Activated naive CD4-positive, alpha-beta T cell treated with anti-CD3 and anti-CD28 coated beads, Interleukin-2, amount 50 U/mL, for 24 hours (primary cell): ENCODE results near the gene ACACB.

Experiments used
- H3K27ac Mint-ChIP-seq: one replicate; pipeline ENCODE4 v1.8.0; 2021; ENCODE audit warnings: mild to moderate bottlenecking, mixed read lengths
- H3K27me3 Mint-ChIP-seq: one replicate; pipeline ENCODE4 v1.8.0; 2021; ENCODE audit warnings: mixed read lengths
- H3K36me3 Mint-ChIP-seq: one replicate; pipeline ENCODE4 v1.8.0; 2021; ENCODE audit warnings: mixed read lengths
- H3K4me1 Mint-ChIP-seq: one replicate; pipeline ENCODE4 v1.8.0; 2021; ENCODE audit warnings: mixed read lengths
- H3K4me3 Mint-ChIP-seq: one replicate; pipeline ENCODE4 v1.8.0; 2021; ENCODE audit warnings: mild to moderate bottlenecking, mixed read lengths
- H3K9me3 Mint-ChIP-seq: one replicate; pipeline ENCODE4 v1.8.0; 2021; ENCODE audit warnings: mixed read lengths

ACACB gene

DNA sequence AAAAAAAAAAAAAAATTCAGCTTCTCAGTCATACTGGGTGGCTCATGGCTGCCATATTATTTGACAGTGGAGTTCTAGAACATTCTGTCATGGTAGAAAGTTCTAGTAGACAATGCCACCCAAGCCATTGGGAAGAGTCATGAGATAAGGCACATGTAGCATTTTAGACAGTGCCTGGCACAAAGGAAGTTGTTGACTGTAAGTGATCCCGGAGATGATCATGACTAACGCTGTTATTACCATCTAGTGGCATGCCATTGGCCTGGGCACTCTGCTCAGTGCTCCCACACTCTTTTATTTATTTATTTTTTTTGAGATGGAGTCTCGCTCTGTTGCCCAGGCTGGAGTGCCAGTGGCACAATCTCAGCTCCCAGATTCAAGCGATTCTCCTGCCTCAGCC, 112.3 kb downstream of the ACACB start:
- Mint-ChIP-seq H3K27ac (no peak overlapping the region), H3K27me3 (no peaks in the 10 kb centered on the region), H3K9me3 (no peaks in the 10 kb centered on the region), H3K36me3 (peaks cover 7% of the 10 kb centered on the region), H3K4me1 (no peaks in the 10 kb centered on the region), H3K4me3 (no peak overlapping the region)

DNA sequence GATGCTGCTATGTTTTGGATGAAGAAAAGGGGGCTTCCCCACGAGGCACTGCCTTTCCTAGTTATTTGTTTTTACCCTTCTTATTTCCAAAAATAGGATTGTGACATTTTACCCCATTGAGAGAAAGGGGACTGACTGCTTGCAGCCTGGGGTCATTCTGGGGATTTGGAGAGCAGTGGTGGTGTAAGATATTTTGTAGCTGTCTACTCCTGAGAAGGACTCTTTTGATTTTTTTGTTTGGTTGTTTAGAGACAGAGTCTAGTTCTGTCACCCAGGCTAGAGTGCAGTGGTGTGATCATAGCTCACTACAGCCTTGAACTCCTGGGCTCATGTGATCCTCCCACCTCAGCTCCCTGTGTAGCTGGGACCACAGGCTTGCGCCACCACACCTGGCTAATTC, 113.8 kb downstream of the ACACB start:
- no peaks in the 10 kb centered on the region for H3K4me1 Mint-ChIP-seq
- H3K9me3 Mint-ChIP-seq = no peaks in the 10 kb centered on the region
- H3K4me3 Mint-ChIP-seq = no peak overlapping the region
- H3K36me3 Mint-ChIP-seq = peaks cover 2% of the 10 kb centered on the region
- no peaks in the 10 kb centered on the region for H3K27me3 Mint-ChIP-seq
- H3K27ac Mint-ChIP-seq = no peak overlapping the region

DNA sequence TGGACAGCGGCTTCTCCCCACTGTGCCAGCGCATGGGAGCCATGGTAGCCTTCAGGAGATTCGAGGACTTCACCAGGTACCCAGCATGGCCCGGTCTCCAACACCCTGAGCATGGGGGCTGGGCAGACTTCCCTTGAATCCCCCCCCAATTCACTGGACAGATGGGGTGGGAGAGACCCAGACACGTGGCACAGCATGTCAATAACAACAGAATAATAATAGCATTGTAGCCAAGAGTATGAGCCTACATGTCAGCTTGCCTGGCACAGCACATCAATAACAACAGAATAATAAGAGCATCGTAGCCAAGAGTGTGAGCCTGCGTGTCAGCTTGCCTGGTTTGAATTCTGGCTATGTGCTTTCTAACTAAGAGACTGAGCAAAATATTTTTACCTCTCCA, 116.3 kb downstream of the ACACB start:
- no peaks in the 10 kb centered on the region for H3K27me3 Mint-ChIP-seq
- no peak overlapping the region for H3K4me3 Mint-ChIP-seq
- H3K4me1 Mint-ChIP-seq = no peaks in the 10 kb centered on the region
- peaks cover 10% of the 10 kb centered on the region for H3K36me3 Mint-ChIP-seq
- H3K9me3 Mint-ChIP-seq = no peaks in the 10 kb centered on the region
- H3K27ac Mint-ChIP-seq = peak overlapping the region; percentile 41

GRCh38 chr12:109234012-109234411, 117.6 kb downstream of the ACACB start:
- Mint-ChIP-seq H3K9me3 (no peaks in the 10 kb centered on the region), H3K36me3 (peaks cover 10% of the 10 kb centered on the region), H3K4me1 (no peaks in the 10 kb centered on the region), H3K4me3 (no peak overlapping the region), H3K27me3 (no peaks in the 10 kb centered on the region), H3K27ac (no peak overlapping the region)

DNA sequence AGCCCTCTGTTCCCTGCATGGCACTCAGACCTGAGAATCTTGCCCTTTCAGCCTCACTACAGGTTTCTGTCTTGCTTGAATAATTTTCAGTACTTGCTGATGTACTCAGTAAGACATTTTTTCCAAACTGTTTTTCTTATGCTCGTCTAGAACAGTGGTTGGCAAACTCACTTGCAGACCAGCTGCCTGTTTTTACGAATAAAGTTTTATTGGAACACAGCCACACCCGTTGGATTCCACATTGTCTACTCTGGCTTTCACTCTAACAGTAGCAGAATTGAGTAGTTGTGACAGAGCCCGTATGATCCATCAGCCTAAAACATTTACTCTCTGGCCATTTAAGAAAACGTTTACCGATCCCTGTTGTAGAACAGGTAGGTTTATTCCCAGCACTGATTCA, 119.9 kb downstream of the ACACB start:
- no peak overlapping the region for H3K4me3 Mint-ChIP-seq
- H3K9me3 Mint-ChIP-seq = no peaks in the 10 kb centered on the region
- no peaks in the 10 kb centered on the region for H3K4me1 Mint-ChIP-seq
- H3K27ac Mint-ChIP-seq = no peak overlapping the region
- H3K36me3 Mint-ChIP-seq = peaks cover 10% of the 10 kb centered on the region
- no peaks in the 10 kb centered on the region for H3K27me3 Mint-ChIP-seq

DNA sequence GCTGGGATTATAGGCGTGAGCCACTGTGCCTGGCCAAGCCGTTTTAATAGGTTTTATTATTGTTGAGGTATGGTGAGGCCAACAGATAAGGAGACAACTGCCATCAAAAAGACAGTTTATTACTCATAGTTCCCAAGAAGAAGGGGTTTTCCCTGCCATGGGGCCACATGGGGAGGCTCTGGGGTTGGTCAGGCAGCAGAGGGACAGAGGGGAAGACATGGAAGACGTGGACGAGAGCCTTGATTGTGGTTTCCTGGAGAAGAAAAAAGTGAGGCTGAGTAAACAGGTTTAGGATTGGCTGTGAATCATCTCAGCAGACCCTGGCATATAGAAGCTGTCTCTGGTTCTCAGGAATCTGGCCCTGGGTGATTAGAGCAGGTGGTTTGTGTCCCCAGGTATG, 122.8 kb downstream of the ACACB start:
- peaks cover 15% of the 10 kb centered on the region for H3K36me3 Mint-ChIP-seq

GRCh38 chr12:109239691-109240090, 123.3 kb downstream of the ACACB start:
- H3K4me3 Mint-ChIP-seq = no peak overlapping the region
- H3K9me3 Mint-ChIP-seq = no peaks in the 10 kb centered on the region
- no peaks in the 10 kb centered on the region for H3K4me1 Mint-ChIP-seq
- H3K27ac Mint-ChIP-seq = no peak overlapping the region
- no peaks in the 10 kb centered on the region for H3K27me3 Mint-ChIP-seq
- peaks cover 13% of the 10 kb centered on the region for H3K36me3 Mint-ChIP-seq

More for the DNA sequence above, 122.8 kb downstream of the ACACB start:
- Mint-ChIP-seq H3K4me1 (no peaks in the 10 kb centered on the region), H3K27ac (no peak overlapping the region), H3K4me3 (no peak overlapping the region), H3K9me3 (no peaks in the 10 kb centered on the region), H3K27me3 (no peaks in the 10 kb centered on the region)

GRCh38 chr12:109240365-109240764, 124.0 kb downstream of the ACACB start:
- Mint-ChIP-seq H3K27me3 (no peaks in the 10 kb centered on the region), H3K9me3 (no peaks in the 10 kb centered on the region), H3K27ac (no peak overlapping the region), H3K4me3 (no peak overlapping the region), H3K4me1 (no peaks in the 10 kb centered on the region), H3K36me3 (peaks cover 13% of the 10 kb centered on the region)

DNA sequence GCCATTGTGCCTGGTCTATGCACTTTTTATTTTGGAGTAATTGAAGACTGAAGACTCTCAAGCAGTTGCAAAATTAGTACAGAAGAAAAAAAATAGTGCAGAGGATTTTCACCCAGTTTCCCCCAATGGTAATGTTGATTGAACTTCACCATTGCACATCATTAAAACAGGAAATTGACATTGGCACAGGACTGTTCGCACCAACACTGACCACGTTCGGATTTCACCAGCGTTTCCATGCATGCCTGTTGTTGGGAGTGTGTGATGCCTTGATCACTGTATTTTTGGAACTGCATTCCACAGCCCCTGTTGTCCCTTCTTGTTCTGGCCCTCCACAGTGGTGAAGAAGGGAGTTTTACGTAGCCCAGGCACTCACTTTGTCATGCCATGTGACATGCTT, 125.5 kb downstream of the ACACB start:
- Mint-ChIP-seq H3K9me3 (no peaks in the 10 kb centered on the region), H3K4me3 (no peak overlapping the region), H3K27ac (no peak overlapping the region), H3K4me1 (no peaks in the 10 kb centered on the region), H3K36me3 (peaks cover 11% of the 10 kb centered on the region), H3K27me3 (no peaks in the 10 kb centered on the region)

DNA sequence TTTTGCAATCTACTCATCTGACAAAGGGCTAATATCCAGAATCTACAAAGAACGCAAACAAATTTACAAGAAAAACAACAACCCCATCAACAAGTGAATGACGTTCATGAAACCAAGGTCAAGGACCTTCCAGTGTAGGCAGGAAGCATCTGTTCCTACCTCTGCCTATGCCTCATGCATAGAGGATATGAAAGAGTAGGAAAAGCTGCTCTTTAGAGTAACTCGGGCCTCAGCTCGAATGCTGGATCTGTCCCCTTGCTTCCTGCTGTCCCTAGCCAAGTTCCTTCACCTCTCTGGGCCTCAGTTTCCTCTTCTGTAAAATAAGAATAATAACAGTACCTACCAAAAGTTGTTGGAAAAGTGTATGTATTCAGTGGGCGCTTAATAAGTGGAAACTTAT, 127.7 kb downstream of the ACACB start:
- Mint-ChIP-seq H3K27me3 (no peaks in the 10 kb centered on the region), H3K27ac (no peak overlapping the region), H3K9me3 (no peaks in the 10 kb centered on the region), H3K4me1 (no peaks in the 10 kb centered on the region), H3K36me3 (peaks cover 7% of the 10 kb centered on the region), H3K4me3 (no peak overlapping the region)

- H3K4me1 Mint-ChIP-seq = no peaks in the 10 kb centered on the region
- no peak overlapping the region for H3K4me3 Mint-ChIP-seq
- H3K27ac Mint-ChIP-seq = no peak overlapping the region
- H3K36me3 Mint-ChIP-seq = peaks cover 8% of the 10 kb centered on the region
- H3K9me3 Mint-ChIP-seq = no peaks in the 10 kb centered on the region
- no peaks in the 10 kb centered on the region for H3K27me3 Mint-ChIP-seq
Observed at GRCh38 chr12:109246221-109246620, 129.8 kb downstream of the ACACB start.

- Mint-ChIP-seq H3K27me3 (no peaks in the 10 kb centered on the region), H3K4me1 (no peaks in the 10 kb centered on the region), H3K27ac (no peak overlapping the region), H3K36me3 (peaks cover 11% of the 10 kb centered on the region), H3K9me3 (no peaks in the 10 kb centered on the region), H3K4me3 (no peak overlapping the region)
Observed at GRCh38 chr12:109247831-109248654, 131.7 kb downstream of the ACACB start.

DNA sequence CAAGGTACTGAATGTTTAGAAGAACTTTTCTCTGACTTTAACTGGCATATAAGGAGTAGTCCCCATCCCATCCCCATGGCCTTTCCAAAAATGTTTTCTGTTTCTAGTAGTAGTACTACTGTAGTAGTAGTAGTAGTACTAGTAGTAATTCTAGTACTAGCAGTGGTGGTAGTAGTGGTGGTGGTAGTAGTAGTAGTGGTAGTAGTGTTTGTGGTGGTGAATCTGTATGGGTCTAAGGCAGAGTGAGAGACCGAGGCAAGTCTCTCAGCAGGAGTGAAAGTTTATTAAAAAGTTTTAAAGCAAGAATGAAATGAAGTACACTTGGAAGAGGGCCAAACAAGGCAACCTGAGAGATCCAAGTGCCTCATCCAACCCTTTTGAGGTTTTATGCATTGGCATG, 134.1 kb downstream of the ACACB start:
- H3K4me1 Mint-ChIP-seq = no peaks in the 10 kb centered on the region
- H3K27me3 Mint-ChIP-seq = no peaks in the 10 kb centered on the region
- H3K36me3 Mint-ChIP-seq = peaks cover 27% of the 10 kb centered on the region

DNA sequence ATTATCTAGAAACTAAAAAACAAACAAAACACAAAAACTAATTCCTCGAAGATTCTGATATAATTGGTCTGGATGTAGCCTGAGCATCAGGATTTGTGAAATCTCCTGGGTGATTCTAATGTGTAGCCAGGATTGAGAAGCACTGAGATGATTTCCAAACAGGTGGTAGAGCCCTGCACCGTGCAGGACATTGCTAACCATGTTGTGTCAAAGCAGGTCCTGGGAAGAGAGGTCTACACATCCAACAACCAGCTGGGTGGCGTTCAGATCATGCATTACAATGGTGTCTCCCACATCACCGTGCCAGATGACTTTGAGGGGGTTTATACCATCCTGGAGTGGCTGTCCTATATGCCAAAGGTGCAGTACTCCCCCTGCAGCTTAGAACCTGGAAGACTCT, 136.4 kb downstream of the ACACB start:
- Mint-ChIP-seq H3K9me3 (no peaks in the 10 kb centered on the region), H3K36me3 (peaks cover 31% of the 10 kb centered on the region), H3K27ac (no peak overlapping the region), H3K27me3 (no peaks in the 10 kb centered on the region), H3K4me3 (no peak overlapping the region), H3K4me1 (no peaks in the 10 kb centered on the region)

More for the DNA sequence above, 134.1 kb downstream of the ACACB start:
- Mint-ChIP-seq H3K27ac (no peak overlapping the region), H3K4me3 (no peak overlapping the region), H3K9me3 (no peaks in the 10 kb centered on the region)

DNA sequence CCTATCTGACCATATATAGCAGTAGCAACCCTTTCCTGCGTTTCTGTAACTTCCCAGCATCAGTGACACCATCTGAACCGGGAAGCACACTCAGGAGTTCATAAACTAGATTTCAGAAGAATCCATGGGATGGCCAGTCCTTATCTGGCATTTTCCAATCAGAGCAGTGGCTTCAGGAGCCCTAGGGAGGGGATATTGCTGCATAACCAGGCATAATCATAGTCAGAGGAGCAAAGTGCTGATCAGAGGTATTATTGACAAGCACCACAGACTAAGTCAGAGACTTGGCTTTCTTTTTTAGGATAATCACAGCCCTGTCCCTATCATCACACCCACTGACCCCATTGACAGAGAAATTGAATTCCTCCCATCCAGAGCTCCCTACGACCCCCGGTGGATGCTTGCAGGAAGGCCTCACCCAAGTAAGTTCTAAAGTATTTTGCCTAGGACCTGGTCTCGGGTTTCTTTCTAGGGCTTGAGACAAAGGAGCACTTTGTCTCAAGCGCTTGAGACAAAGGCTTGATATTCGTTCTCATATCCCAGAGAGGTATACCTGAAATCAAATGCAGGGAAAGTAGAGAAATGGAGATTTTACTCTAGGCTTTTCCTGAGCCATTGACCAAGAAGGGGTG, 137.6 kb downstream of the ACACB start:
- H3K4me3 Mint-ChIP-seq = no peak overlapping the region
- H3K9me3 Mint-ChIP-seq = no peaks in the 10 kb centered on the region
- no peaks in the 10 kb centered on the region for H3K27me3 Mint-ChIP-seq
- no peak overlapping the region for H3K27ac Mint-ChIP-seq
- no peaks in the 10 kb centered on the region for H3K4me1 Mint-ChIP-seq
- H3K36me3 Mint-ChIP-seq = peaks cover 31% of the 10 kb centered on the region

GRCh38 chr12:109255377-109255776, 139.0 kb downstream of the ACACB start:
- Mint-ChIP-seq H3K4me3 (no peak overlapping the region), H3K27ac (no peak overlapping the region), H3K4me1 (no peaks in the 10 kb centered on the region), H3K27me3 (no peaks in the 10 kb centered on the region), H3K9me3 (no peaks in the 10 kb centered on the region), H3K36me3 (peaks cover 29% of the 10 kb centered on the region)
